HG03571 (cell line): ENCODE results near the gene RAPGEF6.
"Not testable (repeated sequence)": the region's sequence is repeated elsewhere in the genome, so short reads cannot be mapped to it uniquely, and the experiment has no call there.

Experiments
- ATAC-seq: cut with Tn5 transposase; IDR thresholded peaks from one replicate; pipeline ENCODE4 v1.9.1; 2021; ENCODE audit not compliant: unreplicated experiment

RAPGEF6 gene

GRCh38 chr5:131431794-131432193 is 203.2 kb downstream of the RAPGEF6 start:
- no peak for ATAC-seq

- ATAC-seq, result no peak
Measured at GRCh38 chr5:131430794-131431193, 204.2 kb downstream of the RAPGEF6 start.

GRCh38 chr5:131426011-131426410 is 209.0 kb downstream of the RAPGEF6 start:
- no peak for ATAC-seq

- ATAC-seq, result no peak
Measured at GRCh38 chr5:131423056-131423455, 212.0 kb downstream of the RAPGEF6 start.

- no peak for ATAC-seq
Measured at GRCh38 chr5:131419877-131420276, 215.2 kb downstream of the RAPGEF6 start.

GRCh38 chr5:131418846-131419245 is 216.2 kb downstream of the RAPGEF6 start:
- no peak for ATAC-seq

- ATAC-seq, result peak; percentile 17
Measured at GRCh38 chr5:131417240-131417869, 217.7 kb downstream of the RAPGEF6 start.

GRCh38 chr5:131416729-131417128 is 218.3 kb downstream of the RAPGEF6 start:
- peak; percentile 76 for ATAC-seq

- ATAC-seq, result peak; percentile 85
Measured at GRCh38 chr5:131413605-131414559, 221.1 kb downstream of the RAPGEF6 start.

GRCh38 chr5:131406975-131407638 is 227.9 kb downstream of the RAPGEF6 start:
- no peak for ATAC-seq

- no peak for ATAC-seq
Measured at GRCh38 chr5:131406076-131406475, 229.0 kb downstream of the RAPGEF6 start.

GRCh38 chr5:131405674-131406073 is 229.4 kb downstream of the RAPGEF6 start:
- ATAC-seq, result no peak

- ATAC-seq, result no peak
Measured at GRCh38 chr5:131400585-131400984, 234.4 kb downstream of the RAPGEF6 start.

- not testable (repeated sequence) for ATAC-seq
Measured at GRCh38 chr5:131399007-131399406, 236.0 kb downstream of the RAPGEF6 start.

- no peak for ATAC-seq
Measured at GRCh38 chr5:131396630-131397273, 238.3 kb downstream of the RAPGEF6 start.

GRCh38 chr5:131396015-131396414 is 239.0 kb downstream of the RAPGEF6 start:
- ATAC-seq, result peak; percentile 82

GRCh38 chr5:131394128-131394527 is 240.9 kb downstream of the RAPGEF6 start:
- peak; percentile 69 for ATAC-seq

GRCh38 chr5:131393498-131393968 is 241.5 kb downstream of the RAPGEF6 start:
- no peak for ATAC-seq

- ATAC-seq, result no peak
Measured at GRCh38 chr5:131392466-131393095, 242.4 kb downstream of the RAPGEF6 start.

- ATAC-seq, result no peak
Measured at GRCh38 chr5:131389869-131390265, 245.2 kb downstream of the RAPGEF6 start.
